Keratinocyte (primary cell): ENCODE data around the gene WDPCP.

ENCODE experiments used
- CTCF ChIP-seq, 3 experiments: IDR thresholded peaks in 1 of 3; conservative IDR thresholded peaks in 1 of 3; optimal IDR thresholded peaks in 1 of 3; 2 replicates in 2 of 3; 3 replicates in 1 of 3; pipeline versions ENCODE3 to v1.5.1; 2011; ENCODE audit warnings: low read length in 3 of 3, mild to moderate bottlenecking in 3 of 3, moderate library complexity in 2 of 3, control low read depth in 1 of 3, inconsistent platforms in 1 of 3; ENCODE audit not compliant: insufficient read depth in 2 of 3; ENCODE audit errors: extremely low read depth in 1 of 3
- EZH2 ChIP-seq: IDR thresholded peaks from one replicate; pipeline ENCODE4 v1.6.1; 2012; ENCODE audit warnings: inconsistent platforms, mild to moderate bottlenecking, low read length, moderate library complexity

- TF ChIP-seq CTCF (optimal IDR thresholded peaks at IDR 0.05 in 1 of 3, IDR thresholded peaks at IDR 0.05 in 1 of 3, conservative IDR thresholded peaks at IDR 0.05 in 1 of 3; ENCODE audit: extremely low read depth in 1 of 3, insufficient read depth in 2 of 3, low read length in 3 of 3), result no peak
- no peak for TF ChIP-seq EZH2
These were observed 317.6 kb downstream of the WDPCP start for GRCh38 chr2:63270717-63271116.
